Stimulated activated CD4-positive, alpha-beta T cell treated with anti-CD3 and anti-CD28 coated beads, Interleukin-1b, Interleukin-23, amount 100 ng/mL, for 4 hours (primary cell): ENCODE measurements around the gene LYVE1.
A peak's percentile ranks its signal among the peaks of the same experiment; 100 is the strongest.

ENCODE experiments used
- DNase-seq, 2 donors: peaks; one replicate each; pipeline ENCODE4 v3.0.0-alpha.2; 2020; ENCODE audit warnings: low read depth in 2 of 2

The LYVE1 gene

DNA sequence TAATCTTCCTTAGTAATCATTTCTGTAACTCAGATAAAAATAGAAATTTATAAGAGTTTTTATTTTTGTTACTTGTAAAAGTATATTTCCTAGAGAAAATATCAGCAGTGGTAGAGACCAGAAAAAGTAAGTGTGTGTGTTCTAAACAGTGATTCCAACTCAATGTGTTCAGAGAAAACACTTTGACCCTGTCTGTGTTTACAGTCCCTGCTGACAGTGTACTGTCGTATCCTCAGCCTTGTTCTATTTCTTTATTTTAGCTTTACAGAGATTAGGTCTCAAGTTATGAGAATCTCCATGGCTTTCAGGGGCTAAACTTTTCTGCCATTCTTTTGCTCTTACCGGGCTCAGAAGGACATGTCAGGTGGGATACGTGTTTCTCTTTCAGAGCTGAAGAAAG lies 10.2 kb downstream of the LYVE1 start:
- DNase-seq: no peak

DNA sequence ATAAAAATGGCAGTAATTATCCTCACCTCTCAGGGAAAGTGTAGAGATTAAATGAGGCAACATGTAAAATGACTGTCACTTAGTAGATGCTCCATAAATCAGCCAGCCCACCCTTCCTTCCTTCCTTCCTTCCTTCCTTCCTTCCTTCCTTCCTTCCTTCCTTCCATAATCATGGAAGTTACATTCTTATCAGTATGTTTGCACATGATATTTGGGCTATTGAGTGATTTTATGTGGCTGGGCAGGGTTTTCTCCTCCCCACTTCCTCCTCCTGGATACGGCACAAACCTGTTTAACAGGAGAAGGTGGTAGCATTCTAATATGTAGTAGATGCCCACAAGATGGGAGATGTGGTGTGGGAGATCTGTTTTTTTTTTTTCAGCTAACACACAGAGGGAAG lies 11.9 kb downstream of the LYVE1 start:
- no peak for DNase-seq

DNA sequence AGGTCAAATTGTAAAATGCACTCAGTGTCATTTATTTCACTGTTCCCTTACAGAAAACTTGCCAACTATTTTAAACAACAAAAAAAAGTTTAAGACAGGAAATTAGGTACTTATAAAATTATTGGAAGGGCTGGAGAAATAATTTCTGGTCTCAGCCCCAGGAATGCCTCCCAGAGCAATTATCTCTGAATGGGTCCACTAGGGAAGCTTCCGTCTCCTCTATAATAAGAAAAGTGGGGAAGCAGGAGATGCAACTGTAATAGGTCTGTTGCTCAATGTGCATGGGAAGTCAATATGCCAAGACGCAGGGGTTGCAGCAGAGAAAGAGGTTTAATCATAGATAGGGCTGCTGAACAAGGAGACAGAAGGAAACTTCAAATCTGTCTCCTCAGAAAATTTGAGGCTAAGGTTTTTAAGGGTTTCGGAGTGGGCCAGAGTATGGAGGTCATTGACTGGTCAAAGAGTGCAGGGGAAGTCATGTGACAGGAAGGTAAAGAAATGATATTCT lies 16.6 kb downstream of the LYVE1 start:
- DNase-seq: no peak

DNA sequence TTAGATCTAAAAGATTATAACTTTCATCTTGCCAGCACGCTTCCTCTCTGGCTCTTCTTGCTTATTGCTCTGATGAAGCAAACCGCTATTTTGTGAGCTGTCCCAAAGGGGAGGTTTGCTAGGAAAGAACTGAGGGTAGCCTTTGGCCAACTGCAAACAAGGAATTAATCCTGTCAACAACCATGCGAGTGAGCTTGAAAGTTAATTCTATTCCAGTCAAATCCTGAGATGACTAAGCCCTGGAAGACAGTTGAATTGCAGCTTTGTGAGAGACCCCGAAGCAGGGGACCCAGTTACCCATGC lies 17.2 kb downstream of the LYVE1 start:
- DNase-seq: no peak

DNA sequence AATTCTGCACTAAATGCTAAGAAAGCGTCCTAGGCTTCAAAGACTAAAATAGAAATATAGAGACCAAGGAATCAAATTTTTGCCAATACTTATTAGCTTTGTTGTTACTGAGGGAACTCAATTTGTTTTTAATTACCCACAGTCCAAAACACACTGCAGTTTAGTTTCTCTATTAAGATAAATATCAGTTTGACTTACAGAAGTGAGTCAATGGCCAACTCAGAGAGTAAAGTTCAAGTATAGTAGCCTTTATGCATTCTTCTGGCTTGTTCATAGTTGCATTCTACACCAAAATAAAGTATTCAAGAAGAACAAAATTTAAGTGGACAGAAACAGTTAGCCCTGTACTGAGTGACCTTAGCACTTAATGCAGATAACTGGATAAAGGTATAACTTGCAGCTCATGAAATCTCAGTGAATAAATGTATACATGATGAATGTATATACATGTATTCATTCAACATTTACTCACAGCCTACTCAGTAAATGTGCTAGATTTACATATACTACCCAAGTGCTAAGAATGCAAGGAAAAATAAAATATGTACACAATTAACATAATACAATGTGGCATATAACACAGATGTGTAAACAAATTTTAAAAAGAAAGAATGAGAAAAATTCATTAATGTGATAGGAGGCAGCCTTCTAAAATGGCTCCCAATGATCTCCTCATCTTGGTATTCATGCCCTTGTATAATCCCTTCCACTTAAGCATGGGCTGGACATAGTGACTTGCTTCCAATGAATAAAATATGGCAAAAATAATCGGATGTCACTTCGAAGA lies 17.8 kb downstream of the LYVE1 start:
- no peak for DNase-seq

DNA sequence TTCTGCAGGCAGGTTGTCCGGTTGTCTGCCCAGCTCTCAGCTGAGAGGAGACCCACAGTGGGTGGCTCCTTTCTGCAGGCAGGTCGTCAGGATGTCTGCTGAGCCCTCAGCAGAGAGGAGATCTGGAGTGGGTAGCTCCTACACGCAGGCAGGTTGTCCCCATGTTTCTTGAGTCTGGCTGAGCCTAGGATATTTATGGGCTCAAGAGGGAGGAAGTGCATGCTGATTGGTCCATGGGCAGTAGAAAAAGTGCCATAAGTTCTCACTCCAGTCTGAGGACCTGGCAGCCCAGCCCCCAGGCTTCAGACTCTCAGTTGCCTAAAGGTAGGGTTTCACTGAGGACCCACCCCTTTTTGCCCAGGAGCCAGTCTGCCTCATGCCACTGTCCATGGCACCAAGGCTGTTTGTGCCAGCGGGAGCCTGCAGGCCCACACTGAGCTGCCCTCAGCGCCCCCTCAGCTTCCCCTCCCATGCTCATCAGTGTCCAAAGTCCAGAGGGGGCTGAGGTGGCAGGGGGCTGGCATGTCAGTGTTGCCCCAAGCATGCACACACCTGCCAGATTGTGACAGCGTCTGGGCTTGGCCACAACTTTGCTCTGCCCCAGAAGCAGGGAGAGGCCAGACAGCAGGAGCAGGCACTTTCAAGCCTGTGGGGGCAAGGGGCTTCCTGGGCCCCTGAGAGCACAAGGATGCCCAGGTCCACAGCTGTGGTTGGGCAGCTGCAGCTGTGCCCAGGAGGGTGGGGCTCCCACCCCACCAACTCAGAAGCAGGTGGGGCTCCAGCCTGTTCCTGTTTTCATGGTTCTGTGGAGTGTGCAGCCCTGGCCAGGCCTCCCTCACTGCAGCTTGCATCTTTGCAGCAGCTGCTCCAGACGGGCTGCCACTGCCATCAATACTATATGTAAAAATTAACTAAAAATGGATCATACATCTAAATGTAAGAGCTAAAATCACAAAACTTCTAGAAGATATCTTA lies 23.7 kb downstream of the LYVE1 start:
- DNase-seq: no peak

DNA sequence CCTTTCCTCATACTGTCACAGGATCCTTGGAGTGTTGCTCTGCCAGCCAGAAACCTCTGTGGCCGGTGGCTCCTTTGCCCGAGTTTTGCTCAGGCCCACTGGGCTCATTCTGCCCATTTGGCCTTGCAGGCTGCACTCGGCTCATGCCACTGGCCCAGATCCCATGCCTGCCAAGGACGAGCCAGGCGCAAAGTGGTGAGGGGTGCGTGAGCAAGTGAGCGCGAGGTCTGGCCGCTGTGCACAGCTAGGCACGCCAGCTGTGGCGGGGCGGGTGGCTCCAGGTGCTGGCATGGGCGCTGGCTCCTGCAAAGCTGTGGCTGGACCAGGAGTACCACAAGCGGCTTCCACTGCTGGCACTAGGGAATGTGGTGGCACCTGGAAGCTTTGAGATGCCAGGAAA lies 24.7 kb downstream of the LYVE1 start:
- no peak for DNase-seq

DNA sequence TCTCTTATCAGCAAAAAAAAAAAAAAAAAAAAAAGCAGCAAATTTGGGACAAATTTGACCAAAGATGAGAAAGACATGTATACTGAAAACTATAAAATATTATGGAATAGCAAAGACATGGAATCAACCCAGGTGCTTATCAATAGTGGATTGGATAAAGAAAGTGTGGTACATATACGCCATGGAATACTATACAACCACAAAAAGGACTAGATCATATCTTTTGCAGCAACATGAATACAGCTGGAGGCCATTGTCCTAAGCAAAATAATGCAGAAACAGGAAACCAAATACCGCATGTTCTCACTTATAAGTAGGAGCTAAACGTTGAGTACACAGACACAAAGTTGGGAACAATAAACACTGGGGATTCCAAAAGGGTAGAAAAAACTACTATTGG lies 25.7 kb downstream of the LYVE1 start:
- no peak for DNase-seq

DNA sequence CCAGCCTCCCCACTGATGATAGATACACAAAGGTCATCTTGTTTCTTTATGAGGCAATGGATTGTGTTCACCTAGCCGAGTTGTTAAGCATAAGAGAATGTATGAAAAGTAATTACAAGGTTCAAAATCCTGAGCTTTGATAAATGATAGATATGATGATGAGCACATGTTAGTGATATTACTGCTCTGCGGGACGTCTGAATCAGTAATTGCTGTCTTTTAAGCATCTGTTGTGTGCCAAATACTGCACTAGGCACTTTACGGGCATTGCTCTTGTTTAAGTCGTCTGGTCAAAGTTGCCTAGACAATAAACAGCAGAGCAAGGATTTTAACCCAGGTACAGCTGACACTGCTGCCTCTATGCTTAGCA lies 26.9 kb downstream of the LYVE1 start:
- no peak for DNase-seq

DNA sequence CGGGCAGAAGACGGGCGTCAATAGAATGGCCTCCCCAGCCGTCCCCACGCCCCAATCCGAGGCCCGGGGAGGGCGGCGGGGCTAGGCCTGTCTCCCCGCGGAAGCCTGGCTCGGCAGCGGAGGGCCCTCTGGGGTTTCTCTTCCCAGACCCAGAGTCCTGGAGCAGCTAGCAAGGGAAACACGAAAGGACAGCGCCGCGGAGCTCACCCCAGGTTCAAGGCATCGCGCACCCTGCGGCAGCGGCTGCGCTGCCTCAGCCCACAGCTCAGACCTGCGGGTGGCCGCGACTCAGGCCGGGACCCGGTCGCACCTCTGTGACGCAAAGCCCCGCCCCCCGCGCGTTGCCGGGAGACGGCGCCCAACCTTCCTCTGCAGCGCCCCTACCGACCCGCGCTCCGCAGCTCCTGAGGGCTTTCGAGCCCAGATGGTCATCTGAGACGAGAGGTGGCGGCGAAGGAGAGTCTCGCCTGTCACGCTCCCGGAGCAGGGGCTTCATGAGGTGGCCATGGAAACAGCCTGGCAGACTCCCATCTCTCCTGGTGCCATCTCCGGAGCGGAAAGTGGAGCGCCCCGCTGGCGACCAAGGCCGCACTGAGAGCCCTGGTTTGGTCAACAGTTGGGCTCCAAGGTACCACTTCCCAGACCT lies 27.4 kb downstream of the LYVE1 start, which contains the start of gene RNF141:
Gene RNF141, minus strand, starts transcription at position 273 of the 646 bp plus-strand sequence. CDS start 7,029 bp downstream, outside the sequence.
- DNase-seq: peak; percentile 93 to 98

DNA sequence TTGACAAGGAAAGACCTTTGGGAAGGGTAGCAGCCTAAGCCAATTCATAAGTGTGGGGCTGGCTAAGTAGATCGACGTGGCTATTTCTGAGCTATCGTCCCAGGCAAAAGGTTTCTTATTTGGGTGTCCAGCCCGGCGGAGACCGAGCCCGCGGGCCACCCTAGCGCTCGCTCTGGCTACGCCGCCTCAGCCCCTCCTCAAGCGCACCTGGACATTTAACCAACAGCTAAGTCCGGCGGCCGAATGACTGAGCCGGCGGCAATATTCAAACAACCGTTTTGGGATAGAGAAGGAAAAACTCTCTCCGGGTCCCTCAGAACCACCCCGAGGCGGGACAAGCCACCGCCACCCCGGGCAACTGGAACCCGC lies 27.9 kb downstream of the LYVE1 start:
- DNase-seq: peak in 1 of 2 donors; percentile 6

DNA sequence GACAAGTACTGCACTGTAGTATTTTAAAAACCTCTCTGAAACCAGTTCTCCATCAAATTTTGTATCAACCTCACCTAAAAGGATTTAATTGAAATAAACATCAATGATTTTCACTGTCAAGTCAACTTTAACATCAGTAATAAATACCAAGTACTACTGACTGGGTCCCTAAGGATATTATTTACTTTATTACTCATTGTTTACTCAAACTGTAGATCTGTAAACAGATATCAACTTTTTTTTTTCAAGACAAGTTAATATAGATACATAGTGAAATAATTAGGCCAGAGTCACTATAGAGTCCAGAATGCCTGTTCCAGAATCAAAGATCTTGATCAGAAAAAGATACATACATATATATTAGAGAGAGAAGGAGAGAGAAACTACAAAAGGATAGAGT lies 29.1 kb downstream of the LYVE1 start:
- DNase-seq: no peak

DNA sequence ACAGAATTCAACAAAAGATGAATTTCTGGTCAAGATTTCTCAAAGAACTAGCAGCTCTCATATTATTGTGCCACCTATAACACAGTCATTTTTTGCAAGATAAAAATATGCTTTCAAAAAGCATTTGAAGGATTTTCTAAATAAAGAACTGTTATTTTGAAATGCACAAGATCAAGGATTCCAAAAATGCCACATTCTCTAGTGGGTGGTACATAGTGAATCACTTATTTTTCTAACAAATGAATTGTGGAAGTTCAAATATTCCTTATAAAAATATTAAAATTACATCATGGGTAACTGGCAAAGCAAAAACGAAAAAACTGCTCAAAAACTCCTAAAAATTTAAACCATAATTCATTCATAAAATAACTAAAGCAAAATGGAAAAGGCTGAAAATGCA lies 29.5 kb downstream of the LYVE1 start:
- no peak for DNase-seq

DNA sequence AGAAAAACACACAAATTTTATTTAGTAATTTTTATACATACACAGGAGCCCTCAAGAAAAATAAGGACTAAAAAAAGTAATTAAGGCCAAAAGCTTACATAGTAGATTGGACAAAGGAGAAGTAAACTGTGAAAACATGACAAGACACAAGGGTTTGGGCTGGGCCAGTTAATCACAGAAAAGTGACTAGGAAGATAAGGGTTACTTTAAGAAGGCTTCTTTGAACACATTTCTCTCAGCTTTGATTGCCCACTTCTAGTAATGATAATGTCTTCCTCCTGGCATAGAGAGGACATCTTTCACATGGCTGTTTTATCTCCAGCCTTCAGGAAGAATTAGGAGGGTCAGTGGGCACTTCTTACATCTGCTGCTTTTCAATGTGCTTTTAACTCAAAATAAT lies 30.9 kb downstream of the LYVE1 start:
- no peak for DNase-seq

DNA sequence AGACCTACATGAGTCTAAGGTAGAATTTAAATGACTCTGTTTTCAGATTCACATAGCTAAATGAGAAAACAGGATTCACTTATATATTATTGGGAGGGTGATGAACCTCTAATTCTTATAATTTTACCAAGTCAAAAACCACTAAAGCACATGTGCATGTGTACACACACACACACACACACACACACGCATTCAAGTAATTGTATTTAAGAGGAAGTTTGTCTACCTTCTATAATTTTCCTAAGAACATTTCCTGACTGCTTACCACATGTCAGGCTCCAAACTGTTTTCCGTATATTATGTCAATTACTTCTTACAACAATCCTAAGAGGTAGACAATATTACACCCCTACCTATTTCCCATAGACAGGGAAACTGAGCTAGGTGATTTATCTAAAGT lies 34.1 kb downstream of the LYVE1 start:
- DNase-seq: no peak

DNA sequence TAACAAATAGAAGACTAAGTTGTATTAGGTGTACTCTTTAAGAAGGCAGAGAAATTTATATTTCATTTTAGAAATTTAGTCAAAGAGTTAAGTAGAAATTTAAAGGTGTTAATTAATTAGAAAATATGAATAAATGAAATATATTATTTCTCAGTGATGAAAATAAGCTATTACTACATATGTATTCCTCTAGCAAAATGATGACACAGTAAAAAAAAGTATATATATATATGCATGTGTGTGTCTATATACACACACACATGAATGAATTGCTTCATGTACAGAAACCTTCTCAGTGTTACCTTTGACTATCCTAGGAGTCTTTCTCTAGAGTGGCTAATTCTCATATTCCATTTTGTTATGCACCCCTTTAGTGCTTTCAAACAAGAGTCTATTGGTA lies 35.1 kb downstream of the LYVE1 start:
- DNase-seq: no peak

DNA sequence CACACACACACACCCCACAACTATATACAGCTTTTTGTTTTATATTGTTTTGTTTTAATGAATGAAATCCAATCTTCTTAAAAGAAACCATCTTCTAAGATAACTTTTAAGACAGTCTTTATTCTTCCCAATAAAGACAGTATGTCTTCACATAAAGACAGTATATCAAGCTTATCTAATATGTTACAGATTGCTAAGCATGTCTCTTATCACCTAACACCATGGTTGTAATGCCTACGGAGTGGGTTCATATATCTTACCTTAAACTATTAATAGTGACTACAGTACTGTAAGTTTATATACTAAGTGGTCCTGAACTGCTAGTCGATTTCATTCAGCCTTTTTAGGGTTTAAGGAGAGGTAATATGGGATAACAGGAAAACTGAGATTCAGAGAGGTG lies 35.9 kb downstream of the LYVE1 start:
- no peak for DNase-seq

DNA sequence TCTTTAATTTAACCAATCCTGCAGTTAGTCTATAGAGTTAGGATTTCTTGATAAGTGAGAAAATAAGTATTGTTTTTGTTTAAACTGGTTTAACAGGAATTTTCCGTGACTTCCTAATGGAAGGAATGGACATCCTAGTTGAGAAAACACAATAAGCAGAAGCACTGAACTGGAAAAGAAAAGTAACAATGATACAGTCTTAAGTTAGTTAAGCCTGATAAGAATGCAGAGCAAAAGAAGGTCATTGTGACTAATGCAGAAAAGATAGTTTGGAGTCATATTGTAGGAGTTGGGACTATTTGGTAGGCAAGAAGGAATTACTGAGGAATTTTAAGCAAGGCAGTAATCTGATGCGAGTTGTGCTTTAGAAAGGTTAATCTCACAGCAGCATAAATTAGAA lies 39.2 kb downstream of the LYVE1 start:
- no peak for DNase-seq

DNA sequence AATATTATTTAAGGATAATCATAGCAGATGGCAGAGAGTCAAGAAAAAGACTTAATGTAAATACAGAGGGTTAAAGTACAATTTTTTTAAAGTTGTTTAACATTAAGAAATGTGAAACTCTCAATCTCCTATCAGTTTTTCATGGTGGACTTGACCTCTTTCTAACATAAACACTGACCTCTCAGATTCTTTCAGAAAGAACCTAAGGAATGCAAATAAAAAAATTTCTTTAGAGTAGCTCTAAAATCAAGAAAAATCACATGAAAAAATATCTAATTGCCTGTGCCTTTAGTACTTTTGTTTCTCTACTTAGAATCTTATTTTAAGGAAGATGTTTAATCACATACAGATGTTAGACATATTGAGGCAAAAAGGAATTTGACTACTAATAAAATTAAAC lies 40.3 kb downstream of the LYVE1 start:
- no peak for DNase-seq

DNA sequence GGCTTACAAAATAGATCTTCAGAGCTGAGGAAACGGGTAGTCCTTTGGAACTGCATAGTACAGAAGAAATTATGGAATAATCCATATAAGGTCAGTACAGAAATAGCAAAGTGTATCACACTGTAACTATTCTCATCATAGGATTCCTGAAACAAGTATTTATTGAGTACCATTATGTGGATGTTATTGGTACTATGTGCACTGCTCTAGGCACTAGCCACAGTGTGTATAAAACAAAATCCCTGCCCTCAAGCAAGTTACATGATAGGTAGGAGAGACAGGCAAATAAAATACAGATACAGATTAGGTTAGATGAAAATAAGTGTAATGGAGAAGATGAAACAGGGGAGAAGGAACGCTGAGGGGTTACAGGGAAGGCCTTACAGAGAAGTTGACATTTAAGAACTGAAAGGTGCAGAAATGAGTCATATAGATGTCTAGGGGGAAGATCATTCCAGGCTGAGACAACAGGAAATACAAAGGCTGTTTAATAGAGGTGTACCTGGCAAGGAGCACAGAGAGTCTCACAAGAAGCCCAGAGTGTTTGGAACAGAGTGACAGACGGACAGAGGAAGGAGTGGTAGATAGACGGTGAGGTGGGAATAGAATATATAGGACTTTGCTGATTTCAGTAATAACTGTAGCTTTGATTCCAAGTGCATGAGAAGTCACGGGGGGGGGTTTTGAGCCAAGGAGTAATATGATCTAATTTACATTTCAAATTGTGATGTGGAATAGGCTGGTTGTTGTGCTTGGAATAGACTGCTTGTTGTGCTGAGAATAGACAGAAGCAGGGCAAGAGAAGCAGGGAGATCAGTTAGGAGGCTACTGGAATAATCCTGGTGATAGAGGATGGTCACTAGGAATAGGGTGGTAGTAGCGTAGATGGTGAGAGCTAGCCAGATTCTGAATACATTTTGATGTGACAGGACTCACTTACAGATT lies 41.2 kb downstream of the LYVE1 start:
- no peak for DNase-seq

DNA sequence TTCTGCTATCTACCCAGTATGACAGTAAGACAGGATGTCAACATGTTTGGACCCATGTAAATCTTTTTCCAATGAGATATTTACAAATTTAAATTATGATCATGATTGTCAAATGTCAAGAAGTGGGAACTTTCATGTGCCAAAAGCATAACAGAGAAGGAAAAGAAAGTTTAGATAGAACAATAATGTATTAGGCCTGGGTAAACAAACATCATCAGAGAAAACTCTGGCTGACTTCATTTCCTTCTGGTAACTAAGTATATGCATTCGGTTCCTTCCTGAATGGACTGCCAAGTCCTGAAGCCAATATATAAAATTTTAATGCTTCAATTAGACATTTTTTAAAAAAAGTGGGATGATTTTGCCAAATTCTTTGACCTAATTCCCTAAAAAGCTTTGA lies 44.0 kb downstream of the LYVE1 start:
- DNase-seq: no peak
